Measurements from ENCODE around the gene NHERF1.

GRCh38 chr17:74732042-74732867 is 16.2 kb upstream of the NHERF1 start:
- TF ChIP-seq POLR2AphosphoS5 (IDR thresholded peaks at IDR 0.05; ENCODE audit: low read depth, low read length) (no peak), CTCF (IDR thresholded peaks at IDR 0.05) (no peak), TCF7L2 (IDR thresholded peaks at IDR 0.05; ENCODE audit: low read depth, low read length) (no peak)
